ENCODE results near the gene NSA2.
"Not testable (repeated sequence)": the region's sequence is repeated elsewhere in the genome, so short reads cannot be mapped to it uniquely, and the experiment has no call there.

The NSA2 gene

DNA sequence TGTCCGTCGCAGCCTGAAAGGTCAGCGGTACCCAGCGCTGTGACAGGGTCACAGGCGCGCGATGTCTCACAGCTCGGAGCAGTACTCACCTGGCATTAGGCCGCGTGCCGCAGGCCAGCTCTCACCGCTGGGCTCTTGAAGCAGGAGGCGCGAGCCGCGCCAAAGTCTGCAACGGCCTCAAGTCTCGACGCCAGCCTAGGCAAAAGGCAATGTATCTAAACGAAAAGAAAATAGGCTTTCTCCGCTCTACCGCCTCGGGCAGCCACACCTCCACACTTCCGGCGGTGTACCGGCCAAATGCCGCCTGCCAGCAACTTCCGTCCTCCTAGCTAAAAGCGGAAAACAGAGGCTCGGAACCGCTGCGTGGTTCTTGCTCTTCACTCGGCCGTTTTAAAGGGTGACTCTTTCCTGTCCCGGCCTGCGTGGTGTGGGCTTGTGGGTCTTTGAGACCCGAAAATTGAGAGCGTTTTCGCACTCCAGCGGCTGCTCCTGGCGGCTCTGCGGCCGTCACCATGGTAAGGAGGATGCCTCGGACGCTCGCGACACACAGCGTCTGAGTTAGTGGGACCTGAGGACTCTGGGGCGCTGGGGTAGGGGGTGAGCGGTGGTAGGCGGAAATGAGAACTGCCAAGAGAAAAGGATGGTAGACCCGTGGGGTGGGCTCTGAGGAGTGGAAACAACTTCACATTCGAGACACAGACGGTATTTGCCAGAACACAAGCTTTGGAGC lies at the start of gene NSA2, which contains the start of gene GFM2:
TSS of gene NSA2 (plus strand) at position 401 of the 730 bp plus-strand sequence. CDS start at position 513, 112 bp downstream.
TSS of gene GFM2 (minus strand) at position 269 of the 730 bp plus-strand sequence. CDS start 3,375 bp downstream, outside the sequence.
- DNase-seq: peak; percentile 92

DNA sequence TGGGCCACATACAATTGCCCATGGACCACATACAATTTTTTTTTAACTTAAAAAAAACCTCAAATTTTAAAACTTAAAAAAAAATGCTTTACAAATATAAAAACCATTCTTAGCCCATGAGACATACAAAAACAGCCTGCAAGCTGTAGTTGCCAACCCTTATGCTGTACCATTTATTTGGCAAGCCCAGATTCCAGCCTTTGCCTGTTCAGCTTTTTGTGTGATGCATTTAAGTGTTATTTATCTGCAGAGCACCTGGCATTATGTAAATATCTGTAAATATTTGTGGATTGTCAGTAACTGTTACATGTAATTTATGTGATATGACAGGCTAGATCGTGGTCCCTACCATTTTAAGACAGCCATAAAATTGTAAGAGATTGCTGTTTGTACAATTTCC lies 49.5 kb upstream of the NSA2 start:
- DNase-seq: peak; percentile 81

DNA sequence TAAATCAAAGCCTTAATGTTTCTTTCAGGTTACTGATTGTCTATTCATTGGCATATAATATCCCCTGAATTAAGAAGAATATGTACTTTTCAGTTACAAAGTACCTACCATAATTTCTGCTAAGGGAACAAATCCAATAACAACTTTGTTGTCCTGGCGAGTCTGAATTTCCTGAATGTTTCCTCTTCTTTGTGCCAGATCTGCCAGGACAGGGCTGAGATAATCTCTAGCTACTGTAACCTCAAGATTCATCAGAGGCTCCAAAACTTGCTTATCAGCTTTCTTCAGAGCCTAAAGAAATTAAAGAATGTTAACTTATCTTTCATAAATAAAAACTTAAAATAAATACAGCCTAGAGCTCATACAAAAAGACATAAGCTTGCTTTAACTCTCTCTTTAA lies 44.8 kb upstream of the NSA2 start:
- DNase-seq: no peak

DNA sequence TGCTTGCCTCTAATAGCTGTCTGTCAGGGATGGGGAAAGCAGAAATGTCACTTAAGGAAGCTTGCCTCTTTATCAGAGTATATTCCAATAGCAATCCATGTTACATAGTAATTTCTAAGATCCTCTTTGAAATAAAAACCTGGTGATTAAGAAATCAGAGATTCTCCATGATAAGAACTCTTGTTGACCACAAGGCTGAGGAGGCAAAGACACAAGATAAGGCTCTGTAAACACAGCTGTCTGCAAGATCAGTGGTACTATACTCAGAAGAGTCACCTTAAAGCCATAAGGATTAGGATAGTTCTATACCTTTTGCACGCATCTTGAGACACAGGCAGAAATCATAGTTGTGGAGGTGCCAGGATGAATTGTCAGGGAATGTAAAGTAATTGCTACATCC lies 41.7 kb upstream of the NSA2 start:
- DNase-seq: no peak

DNA sequence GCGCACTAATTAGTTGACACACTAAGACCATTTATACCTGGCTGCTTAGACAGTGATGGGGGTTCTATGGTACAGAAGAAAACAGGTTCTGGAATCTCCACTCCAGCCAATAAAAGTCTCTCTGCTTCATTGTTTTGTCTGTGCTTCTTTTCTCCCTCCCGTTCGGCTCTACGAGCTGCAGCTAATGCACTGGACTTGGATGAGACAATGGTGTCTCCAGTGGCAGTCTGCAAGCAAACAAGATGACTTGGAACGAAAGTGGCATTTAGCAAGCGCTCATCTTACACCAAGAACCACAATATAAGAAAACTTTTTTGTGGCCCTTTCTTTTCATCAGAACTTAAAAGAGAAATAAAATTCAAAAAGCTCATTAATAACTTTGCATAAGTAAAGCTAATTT lies 30.3 kb upstream of the NSA2 start:
- no peak for DNase-seq

DNA sequence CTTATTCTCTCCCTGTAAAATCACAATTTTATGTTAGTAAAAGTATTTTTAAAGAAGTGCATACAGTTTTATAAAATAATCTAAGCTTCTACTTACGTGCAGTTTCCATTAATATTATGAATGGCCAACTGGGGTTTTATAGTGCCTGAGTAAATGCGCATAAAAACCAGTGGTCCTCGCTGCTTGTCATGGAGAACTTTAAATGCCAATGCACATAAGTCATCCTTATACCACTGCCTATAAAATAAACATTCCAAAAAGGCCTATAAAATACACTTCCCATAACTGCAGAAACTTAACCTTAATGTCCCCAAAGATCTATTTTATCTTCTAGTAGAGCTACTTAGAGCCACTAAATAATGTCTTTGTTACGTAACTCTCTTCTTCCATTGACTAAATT lies 28.6 kb upstream of the NSA2 start:
- DNase-seq: no peak

DNA sequence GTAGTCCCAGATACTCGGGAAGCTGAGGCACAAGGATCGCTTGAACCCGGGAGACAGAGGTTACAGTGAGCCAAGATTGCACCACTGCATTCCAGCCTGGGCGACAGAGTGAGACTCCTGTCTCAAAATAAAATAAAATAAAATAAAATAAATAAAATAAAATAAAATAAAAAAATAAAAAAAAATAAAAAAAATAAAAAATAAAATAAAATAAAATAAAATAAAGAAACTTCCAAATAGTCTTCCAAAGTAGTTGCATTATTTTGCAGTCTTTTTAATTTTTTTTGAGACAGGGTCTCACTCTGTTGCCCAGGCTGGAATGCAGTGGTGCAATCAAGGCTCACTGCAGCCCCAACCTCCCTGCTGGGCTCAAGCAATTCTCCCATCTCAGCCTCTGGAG lies 18.3 kb upstream of the NSA2 start:
- DNase-seq: not testable (repeated sequence)

DNA sequence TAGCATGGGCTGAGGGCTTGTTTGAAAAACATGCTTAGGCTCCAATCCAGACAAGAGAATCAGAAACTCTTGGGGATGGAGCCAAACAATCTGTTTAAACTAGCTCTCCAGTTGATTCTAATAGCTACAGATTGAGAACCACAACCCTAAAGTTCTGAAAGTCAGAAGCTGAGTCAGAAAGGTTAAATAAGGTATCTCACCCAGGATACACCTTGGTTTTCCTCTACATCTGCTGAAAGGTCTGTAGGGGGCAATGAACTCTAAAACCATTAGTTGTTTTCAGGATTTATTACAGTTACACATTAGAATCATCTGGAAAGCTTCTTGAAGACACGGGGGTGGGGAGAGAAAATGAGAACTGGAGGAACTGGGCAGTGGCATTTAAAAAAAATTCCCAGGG lies 5.8 kb upstream of the NSA2 start:
- DNase-seq: no peak

DNA sequence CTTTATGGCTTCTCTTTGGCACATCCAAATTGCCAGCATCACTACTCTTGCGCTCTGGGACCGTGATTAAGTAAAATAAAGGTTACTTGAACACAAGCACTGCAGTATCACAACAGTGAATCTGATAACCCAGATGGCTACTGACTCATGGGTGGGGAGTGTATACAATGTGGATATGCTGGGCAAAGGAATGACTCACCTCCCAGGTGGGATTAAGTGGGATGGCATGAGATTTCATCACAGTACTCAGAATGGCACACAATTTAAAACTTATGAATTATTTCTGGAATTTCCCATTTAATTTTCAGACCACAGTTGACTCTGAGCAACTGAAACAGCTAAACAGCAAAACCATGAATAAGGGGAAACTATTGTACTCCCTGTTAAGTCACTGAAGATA lies 4.5 kb upstream of the NSA2 start:
- DNase-seq: no peak

DNA sequence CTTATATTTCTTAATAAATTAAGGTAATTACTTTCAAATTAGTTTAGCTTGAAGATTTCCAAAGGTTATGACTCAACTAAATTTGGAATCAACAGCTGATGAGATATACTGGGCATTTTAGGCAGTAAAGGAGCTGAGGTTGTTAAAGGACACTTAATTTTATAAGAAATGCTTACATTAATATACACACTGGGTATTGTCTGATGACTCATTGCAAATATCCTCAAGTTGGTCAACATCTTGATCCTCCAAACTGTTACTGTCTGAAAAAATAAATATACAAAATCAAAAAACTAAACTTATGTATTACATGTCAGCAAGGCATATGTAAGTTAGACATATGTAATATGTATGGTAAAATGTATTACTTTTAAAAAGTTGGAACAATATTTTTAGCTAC lies 3.5 kb upstream of the NSA2 start:
- DNase-seq: no peak

DNA sequence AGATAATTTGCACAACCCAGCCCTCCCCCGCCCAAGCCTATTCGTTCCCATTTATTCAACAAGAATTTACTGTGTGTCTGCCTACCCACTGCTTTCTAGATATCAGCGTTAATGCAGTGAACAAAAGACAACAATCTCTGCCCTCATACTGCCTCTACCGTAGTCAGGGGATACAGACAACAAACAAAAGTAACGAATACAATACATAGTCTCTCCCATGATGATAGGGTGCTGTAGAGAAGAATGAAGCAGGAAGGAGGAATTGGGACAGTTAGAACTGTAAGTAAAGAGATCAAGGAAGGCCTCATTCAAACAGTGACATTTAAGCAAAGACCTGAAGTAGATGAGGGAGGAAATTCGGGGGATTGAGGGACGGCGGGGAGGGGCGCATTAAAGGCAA lies 1.8 kb upstream of the NSA2 start:
- DNase-seq: peak; percentile 71

DNA sequence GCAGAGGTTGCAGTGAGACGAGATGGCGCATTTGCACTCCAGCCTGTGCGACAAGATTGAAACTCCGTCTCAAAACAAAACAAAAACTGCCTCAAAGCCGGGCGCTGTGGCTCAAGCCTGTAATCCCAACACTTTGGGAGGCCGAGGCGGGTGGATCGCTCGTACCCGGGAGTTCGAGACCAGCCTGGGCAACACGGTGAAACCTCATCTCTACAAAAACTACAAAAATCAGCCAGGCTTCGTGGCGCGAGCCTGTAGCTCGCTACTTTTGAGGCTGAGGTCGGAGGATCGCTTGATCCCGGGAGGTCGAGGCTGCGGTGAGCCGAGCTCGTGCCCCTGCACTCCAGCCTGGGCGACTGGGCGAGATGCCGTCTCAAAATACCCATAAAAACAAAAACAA lies 1.1 kb upstream of the NSA2 start:
- no peak for DNase-seq

DNA sequence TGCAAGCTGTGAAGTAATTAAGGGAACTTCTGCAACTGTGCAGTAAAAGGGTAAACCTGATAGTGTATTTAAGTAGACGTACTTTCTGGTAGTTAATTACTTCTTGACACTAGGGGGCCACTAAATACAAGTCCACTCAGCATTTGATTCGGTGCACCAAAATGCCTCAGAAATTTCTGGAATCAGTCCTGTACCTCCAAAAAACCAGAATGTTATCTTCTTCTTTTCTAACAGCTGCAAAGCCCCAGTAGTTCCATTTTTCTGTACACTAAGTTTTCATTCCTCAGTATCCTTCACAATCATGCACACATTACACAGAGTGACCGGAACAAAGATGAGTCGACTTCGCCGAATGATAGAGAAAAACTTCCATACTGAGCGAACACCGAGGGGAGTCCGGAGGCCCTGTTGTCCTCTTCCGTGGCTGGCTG lies 616 bp upstream of the NSA2 start:
- DNase-seq: no peak

DNA sequence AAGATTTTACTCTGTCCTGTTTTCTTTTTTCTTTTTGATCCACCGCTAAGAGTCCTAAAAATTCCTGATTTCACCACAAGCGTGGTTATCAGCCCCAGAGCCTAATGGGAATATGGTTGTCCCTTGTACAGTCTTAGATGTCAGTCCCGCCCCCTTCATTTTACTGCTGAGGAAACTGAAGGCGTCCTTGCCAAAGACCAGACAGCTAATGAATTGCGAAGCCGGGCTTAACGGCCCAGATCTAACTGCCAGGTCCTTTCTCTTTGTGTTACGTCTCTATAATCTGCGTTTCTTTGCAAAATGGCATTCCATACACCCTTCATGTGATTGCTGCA lies 497 bp downstream of the NSA2 start:
- DNase-seq: no peak

DNA sequence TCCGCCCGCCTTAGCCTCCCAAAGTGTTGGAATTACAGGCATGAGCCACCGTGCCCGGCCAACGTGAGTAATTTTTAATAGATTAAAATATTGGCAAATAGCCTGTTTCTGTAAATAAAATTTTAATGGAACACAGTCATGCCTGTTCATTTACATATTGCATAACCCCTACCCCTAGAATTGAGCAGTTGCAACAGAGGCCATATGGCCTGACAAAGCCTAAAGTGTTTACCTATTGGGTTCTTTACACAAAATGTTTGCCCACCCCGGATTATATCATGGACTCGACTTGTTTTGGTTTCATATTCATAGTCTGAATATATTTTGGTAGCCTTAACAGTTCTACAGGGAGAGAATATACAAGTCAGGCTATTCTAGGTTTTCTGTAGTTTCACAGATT lies 5.3 kb downstream of the NSA2 start:
- no peak for DNase-seq

DNA sequence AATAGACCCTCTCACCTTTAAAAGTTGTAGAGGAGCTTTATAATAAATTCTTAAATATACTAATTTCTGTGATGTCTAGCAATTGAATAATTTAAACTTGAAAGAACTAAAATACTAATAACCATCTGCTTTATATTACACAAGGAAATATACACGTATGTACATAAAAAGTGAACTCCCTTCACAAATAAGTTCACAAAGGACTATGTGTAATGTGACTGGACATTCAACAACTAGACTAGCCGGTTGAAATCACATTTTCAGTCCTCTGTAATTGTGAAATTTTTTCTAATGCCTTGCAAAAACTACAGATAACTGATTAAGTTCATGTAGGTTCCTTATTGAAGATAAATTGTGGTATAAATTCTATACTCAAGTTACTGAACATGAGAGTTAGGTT lies 11.6 kb downstream of the NSA2 start:
- no peak for DNase-seq

DNA sequence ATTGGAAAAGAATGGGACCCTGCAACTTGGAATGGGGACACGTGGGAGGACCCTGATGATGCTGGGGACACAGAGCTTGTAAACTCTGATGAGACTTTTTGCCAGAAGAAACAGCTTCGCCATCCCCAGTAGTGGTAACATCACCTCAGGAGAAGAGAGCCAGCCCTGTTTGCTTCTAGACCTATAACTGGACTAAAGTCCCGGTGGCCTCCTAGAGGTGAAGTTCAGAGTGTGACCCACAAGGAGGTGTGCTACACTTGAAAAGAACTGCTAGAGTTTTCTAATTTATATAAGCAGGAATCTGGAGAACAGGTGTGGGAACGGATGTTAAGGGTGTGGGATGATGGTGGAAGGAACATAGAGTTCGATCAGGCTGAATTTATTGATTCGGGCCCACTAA lies 19.8 kb downstream of the NSA2 start:
- no peak for DNase-seq

DNA sequence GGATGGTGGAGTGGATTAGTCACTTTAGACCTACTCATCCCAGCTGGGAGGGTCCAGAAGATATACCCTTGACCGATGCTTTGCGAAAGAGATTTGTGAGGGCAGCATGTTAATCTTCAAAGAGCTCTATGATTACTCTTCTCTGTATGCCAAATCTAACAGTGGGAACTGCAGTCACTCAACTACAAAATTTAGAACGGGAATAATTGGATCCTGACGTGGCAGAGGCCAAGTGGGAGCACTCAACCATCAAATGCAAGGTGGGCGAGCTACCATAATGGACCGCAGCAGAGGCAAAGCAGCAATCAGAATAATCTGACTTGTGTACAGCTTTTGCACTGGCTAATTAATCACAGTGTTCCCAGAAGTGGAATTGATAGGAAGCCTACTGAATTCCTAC lies 20.4 kb downstream of the NSA2 start:
- DNase-seq: no peak

DNA sequence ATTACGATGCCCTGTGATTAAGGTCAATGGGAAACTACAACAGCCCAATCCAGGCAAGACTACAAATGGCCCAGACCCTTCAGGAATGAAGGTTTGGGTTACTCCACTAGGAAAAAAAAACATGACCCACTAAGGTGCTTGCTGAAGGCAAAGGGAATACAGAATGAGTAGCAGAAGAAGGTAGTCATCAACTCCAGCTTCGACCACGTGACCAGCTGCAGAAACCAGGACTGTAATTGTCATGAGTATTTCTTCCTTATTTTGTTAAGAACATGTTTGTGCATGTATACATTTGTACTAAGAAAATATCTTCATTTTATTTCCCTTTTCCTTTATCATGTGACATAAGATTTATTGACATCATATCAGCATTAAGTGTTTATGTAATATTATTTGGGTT lies 24.6 kb downstream of the NSA2 start:
- not testable (repeated sequence) for DNase-seq

DNA sequence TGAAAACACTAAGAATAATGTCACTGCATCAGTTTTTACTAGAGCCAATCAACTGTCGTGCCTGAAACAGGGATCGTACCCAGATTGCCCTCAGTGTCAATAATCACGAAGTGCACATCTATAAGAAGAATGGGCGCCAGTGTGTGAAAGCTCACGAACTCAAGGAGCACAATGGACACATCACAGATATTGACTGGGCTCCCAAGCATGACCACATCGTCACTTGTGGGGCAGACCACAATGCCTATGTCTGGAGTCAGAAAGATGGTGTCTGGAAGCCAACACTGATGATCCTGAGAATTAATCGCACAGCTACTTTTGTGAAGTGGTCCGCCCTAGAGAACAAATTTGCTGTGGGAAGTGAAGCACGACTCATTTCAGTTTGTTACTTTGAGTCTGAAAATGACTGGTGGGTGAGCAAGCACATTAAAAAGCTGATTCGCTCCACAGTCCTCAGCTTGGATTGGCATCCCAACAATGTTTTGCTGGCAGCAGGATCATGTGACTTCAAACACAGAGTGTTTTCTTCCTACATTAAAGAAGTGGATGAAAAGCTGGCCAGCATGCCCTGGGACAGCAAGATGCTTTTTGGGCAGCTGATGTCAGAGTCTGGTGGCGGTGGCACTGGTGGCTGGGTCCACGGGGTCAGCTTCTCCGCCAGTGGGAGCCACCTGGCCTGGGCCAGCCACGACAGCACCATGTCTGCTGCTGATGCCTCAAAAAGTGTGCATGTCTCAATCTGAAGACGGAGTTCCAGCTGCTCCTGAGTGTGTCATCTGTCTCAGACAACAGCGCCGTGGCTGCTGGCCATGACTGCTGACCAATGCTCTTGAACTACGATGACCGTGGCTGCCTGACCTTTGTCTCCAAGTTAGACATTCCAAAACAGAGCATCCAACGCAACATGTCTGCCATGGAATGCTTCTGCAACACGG lies 32.2 kb downstream of the NSA2 start:
- DNase-seq: no peak

DNA sequence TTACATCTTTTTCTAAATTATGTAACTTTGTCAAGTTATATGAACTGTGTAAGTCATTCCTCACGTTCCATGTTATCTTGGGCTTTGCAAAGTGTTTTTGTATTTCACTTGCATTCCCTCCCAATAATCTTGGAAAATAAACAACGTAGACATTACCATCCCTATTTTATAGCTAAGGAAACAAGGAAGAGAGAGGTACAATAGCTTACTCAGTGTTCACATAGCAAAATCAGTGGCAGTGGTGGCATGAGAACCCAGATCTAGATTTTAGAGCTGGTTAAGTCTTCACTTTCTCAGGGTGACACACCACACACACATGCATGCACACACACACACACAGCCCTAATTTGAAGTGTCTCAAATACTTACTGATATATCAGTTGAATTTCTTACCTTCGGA lies 34.1 kb downstream of the NSA2 start:
- no peak for DNase-seq

DNA sequence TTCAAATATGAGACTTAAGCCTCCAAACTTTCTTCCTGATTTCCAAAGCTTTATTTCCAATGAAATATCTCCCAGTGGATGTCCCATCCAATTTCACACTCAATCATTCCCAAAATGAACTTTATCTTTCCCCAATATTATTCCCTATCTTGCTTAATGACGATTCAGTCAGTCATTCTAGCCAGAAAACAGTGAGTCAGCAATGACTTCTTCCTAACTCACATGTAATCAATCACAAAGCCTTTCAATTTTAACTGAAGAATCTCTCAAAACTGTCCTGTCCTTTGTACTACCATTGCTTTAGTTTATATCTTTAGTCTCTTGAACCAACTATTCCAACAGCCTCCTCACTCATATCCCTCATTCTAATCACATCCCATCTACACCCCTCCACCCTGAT lies 34.9 kb downstream of the NSA2 start:
- DNase-seq: no peak

DNA sequence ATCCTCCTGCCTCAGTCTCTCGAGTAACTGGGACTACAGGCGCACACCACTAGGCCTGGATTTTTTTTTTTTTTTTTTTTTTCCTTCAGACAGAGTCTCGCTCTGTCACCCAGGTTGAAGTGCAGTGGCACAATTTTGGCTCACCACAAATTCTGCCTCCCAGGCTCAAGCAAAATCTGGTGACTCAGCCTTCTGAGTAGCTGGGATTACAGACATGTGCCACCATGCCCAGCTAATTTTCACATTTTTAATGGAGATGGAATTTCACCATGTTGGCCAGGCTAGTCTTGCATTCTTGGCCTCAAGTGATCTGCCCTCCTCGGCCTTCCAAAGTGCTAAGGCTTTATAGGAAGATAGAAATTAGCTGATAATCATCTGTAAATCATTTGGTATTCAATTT lies 43.9 kb downstream of the NSA2 start:
- DNase-seq: no peak

DNA sequence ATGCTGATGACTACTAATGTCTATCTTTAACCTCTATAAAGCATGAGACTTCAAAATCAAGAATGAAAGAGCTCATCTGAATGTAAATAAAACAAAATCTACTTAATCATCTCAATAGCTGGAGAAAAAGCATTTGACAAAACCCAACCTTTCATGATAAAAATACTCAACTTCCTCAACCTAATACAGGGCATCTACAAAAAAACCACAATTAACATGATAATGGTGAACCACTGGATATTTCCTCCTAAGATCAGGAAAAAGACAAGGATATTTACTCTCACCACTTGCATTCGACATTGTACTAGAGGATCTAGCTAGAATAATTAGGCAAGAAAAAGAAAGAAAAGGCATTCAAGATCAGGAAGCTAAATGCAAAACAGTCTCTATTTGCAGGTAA lies 49.8 kb downstream of the NSA2 start:
- no peak for DNase-seq
